GM19463 (cell line): Measurements from ENCODE around the gene SPATS1.

ENCODE experiments used
- ATAC-seq: cut with Tn5 transposase; IDR thresholded peaks from one replicate; pipeline ENCODE4 v1.9.1; 2021; ENCODE audit warnings: mild to moderate bottlenecking, moderate library complexity; ENCODE audit not compliant: unreplicated experiment

The SPATS1 gene

GRCh38 chr6:44387346-44388134 lies 45.1 kb downstream of the SPATS1 start, which contains the start of gene CDC5L:
Gene CDC5L, plus strand, starts transcription at chr6:44387706. Its CDS starts 118 bp downstream, at chr6:44387824.
- peak; percentile 87 for ATAC-seq

- ATAC-seq = no peak
Observed at GRCh38 chr6:44388135-44388487, 45.7 kb downstream of the SPATS1 start.

- no peak for ATAC-seq
Observed at GRCh38 chr6:44388887-44389286, 46.4 kb downstream of the SPATS1 start.

- ATAC-seq = no peak
Observed at GRCh38 chr6:44390158-44390683, 47.8 kb downstream of the SPATS1 start.
